Vagina (tissue), 2 donors: ENCODE measurements around the gene RASGRF2. TPM values are rescaled to one million over a fixed set of nuclear protein-coding genes. Genes with fewer than 3 reads are reported as not detected.

Experiments used
- DNase-seq, 2 donors: peaks; one replicate each; pipeline ENCODE4 v3.0.0-alpha.2; 2017; ENCODE audit errors: extremely low spot score in 2 of 2
- H3K27ac ChIP-seq: fragments of 200-600 bp; sonication (generic); one replicate; pipeline ENCODE4 v1.5.1; 2019
- H3K27me3 ChIP-seq: fragments of 200-600 bp; sonication (generic); one replicate; pipeline ENCODE4 v1.5.1; 2019
- H3K36me3 ChIP-seq, 2 donors: fragments of 200-600 bp; sonication (generic); one replicate each; pipeline ENCODE4 v1.5.1; 2017 to 2019
- H3K4me1 ChIP-seq: fragments of 200-600 bp; sonication (generic); one replicate; pipeline ENCODE4 v1.5.1; 2019
- H3K4me3 ChIP-seq, 2 donors: fragments of 200-600 bp; sonication (generic); 1 replicate in 1 of 2; 2 replicates in 1 of 2; pipeline ENCODE4 v1.5.1; 2016 to 2019
- H3K9me3 ChIP-seq: fragments of 200-600 bp; sonication (generic); one replicate; pipeline ENCODE4 v1.5.1; 2019
- POLR2A ChIP-seq, 2 donors: fragments of 450-650 bp; IDR thresholded peaks; one replicate each; pipeline ENCODE4 v1.6.1; 2017; ENCODE audit warnings: antibody characterized with exemption in 2 of 2, mild to moderate bottlenecking in 2 of 2, moderate library complexity in 2 of 2
- POLR2AphosphoS5 ChIP-seq, 2 donors: sonication (generic); formaldehyde crosslinking; IDR thresholded peaks; one replicate each; pipeline ENCODE4 v1.9.0; 2017; ENCODE audit warnings: antibody characterized with exemption in 2 of 2, mild to moderate bottlenecking in 2 of 2, low read depth in 1 of 2; ENCODE audit not compliant: insufficient read depth in 1 of 2
- intact Hi-C: fragments of 100-400 bp; cut with DNase I; formaldehyde crosslinking; loops from one replicate; pipeline ENCODE4 v1.15.1; 2023
- total RNA-seq: library from RNA; depleted of rRNA; stranded (reverse); fragments of >200 nt; gene quantifications from one replicate; pipeline ENCODE4 v1.2.3, GENCODE V29; 2016
- TF ChIP-seq, protein P1 (sequence below), 3 experiments: fragments of 450-650 bp in 2 of 3; fragments of 200-600 bp in 1 of 3; sonication (generic) in 1 of 3; IDR thresholded peaks; one replicate each; pipeline ENCODE4 v1.5.1; 2017 to 2019; ENCODE audit warnings: antibody characterized with exemption in 3 of 3, mild to moderate bottlenecking in 2 of 3, moderate library complexity in 2 of 3

RASGRF2 gene
- total RNA-seq, 1 donor from 2014 or later = 8.8 TPM

DNA sequence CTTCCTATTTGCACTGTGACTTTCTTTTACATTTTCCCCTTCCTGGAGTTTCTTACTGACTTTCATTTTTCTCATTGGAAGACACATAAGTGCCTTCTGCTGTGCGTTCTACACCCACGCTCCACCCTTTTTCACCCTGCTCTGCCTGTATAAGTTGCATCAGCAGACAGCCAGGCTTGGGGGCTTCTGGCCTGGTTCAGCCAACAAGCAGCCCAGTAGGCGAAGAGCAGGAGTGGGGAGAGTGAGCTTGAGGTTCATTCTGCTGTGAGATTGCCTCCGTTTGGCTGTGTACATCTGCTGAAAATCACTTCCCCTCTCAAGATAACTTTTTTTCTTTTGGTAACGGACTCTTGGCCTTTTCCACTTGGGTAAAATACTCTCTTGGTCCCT is 38.4 kb downstream of the RASGRF2 start:
- DNase-seq = no peak
- intact Hi-C loops = no loop called here
- H3K4me3 ChIP-seq = no peak overlapping the region
- TF ChIP-seq, protein P1, sequence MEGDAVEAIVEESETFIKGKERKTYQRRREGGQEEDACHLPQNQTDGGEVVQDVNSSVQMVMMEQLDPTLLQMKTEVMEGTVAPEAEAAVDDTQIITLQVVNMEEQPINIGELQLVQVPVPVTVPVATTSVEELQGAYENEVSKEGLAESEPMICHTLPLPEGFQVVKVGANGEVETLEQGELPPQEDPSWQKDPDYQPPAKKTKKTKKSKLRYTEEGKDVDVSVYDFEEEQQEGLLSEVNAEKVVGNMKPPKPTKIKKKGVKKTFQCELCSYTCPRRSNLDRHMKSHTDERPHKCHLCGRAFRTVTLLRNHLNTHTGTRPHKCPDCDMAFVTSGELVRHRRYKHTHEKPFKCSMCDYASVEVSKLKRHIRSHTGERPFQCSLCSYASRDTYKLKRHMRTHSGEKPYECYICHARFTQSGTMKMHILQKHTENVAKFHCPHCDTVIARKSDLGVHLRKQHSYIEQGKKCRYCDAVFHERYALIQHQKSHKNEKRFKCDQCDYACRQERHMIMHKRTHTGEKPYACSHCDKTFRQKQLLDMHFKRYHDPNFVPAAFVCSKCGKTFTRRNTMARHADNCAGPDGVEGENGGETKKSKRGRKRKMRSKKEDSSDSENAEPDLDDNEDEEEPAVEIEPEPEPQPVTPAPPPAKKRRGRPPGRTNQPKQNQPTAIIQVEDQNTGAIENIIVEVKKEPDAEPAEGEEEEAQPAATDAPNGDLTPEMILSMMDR (IDR thresholded peaks at IDR 0.05) = no peak
- TF ChIP-seq POLR2AphosphoS5 (IDR thresholded peaks at IDR 0.05; ENCODE audit: insufficient read depth in 1 of 2, low read depth in 1 of 2) = no peak
- no peak for TF ChIP-seq POLR2A (IDR thresholded peaks at IDR 0.05)
- no peaks in the 10 kb centered on the region for H3K9me3 ChIP-seq
- H3K27ac ChIP-seq = no peak overlapping the region
- H3K27me3 ChIP-seq = no peaks in the 10 kb centered on the region
- H3K36me3 ChIP-seq = no peaks in the 10 kb centered on the region
- no peaks in the 10 kb centered on the region for H3K4me1 ChIP-seq

DNA sequence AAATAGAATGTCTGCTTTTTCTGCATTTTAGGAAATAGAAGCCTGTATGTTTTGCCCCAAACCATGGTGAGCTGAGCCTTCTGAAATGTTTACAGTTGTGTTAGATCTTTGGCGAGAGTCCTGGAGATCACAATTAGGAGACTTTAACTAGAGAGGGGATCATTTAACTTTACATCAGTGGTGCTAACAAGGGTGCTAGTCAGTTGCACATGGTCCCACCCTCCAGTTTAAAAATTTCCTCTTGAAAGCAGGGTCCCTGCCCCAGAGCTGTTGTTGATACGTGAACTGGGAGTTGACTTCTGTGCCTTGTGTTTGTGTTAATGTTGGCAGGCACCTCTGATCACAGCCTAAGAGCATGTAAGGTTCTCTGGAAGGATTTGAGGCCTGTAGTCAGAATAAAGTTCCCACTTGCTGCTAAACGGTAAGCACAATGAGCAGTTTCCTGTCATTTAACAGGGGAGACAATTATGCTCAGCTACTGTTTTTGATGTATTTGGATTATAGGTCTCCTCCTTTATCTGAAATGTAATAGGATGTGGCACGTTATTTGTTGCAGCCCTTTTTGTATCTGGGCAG is 43.7 kb downstream of the RASGRF2 start:
- no peaks in the 10 kb centered on the region for H3K9me3 ChIP-seq
- H3K36me3 ChIP-seq = no peaks in the 10 kb centered on the region
- no peak for DNase-seq
- TF ChIP-seq POLR2A (IDR thresholded peaks at IDR 0.05) (no peak), POLR2AphosphoS5 (IDR thresholded peaks at IDR 0.05; ENCODE audit: insufficient read depth in 1 of 2, low read depth in 1 of 2) (no peak)
- TF ChIP-seq, protein P1 (IDR thresholded peaks at IDR 0.05) = no peak
- intact Hi-C loops = no loop called here
- no peak overlapping the region for H3K4me3 ChIP-seq
- H3K27ac ChIP-seq = no peak overlapping the region
- no peaks in the 10 kb centered on the region for H3K4me1 ChIP-seq
- H3K27me3 ChIP-seq = no peaks in the 10 kb centered on the region

DNA sequence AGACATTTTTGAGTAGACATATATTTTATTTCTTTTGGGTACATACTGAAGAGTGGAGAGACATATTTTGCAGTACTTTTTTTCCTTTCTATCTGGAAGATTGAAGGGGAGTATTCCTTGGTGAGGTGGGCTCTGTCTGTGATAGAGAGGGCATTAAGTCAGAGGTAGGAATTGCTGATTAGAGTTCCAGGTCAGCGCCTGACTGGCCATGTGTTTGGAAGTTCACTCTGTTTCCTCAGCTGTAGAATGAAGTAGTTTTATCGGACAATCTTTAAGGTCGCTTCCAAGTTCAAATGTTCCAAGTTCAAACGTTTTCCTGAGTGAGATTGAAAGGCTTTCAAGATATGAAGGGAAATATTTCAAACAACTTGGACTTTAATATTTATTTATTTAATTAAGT is 45.5 kb downstream of the RASGRF2 start:
- no peaks in the 10 kb centered on the region for H3K4me1 ChIP-seq
- intact Hi-C loops = no loop called here
- no peak for TF ChIP-seq POLR2A (IDR thresholded peaks at IDR 0.05)
- TF ChIP-seq, protein P1 (IDR thresholded peaks at IDR 0.05) = no peak
- no peak for TF ChIP-seq POLR2AphosphoS5 (IDR thresholded peaks at IDR 0.05; ENCODE audit: insufficient read depth in 1 of 2, low read depth in 1 of 2)

DNA sequence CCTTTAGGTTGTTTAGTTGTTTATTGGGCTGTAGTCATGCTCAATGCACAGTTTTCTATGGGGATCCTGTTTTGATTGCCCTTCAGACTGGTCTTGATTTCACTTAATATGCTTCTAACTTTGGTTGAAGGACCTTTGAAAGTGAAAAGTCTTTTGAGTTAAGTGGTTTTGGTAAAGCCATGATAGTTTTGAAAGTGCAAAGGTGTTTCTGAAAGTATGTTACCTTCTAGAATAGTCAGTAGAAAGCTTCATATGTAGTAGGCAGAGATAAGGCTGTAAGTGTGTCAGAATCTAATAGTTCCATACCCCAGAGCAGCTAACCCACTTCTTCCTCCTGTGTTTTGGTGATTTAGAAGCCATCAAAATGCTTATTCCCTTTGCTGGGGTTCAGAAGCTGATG is 46.1 kb downstream of the RASGRF2 start:
- TF ChIP-seq POLR2AphosphoS5 (IDR thresholded peaks at IDR 0.05; ENCODE audit: insufficient read depth in 1 of 2, low read depth in 1 of 2) = no peak
- H3K4me3 ChIP-seq = no peak overlapping the region
- no peak for DNase-seq
- no peaks in the 10 kb centered on the region for H3K4me1 ChIP-seq
- H3K27ac ChIP-seq = no peak overlapping the region
- no peaks in the 10 kb centered on the region for H3K27me3 ChIP-seq
- no peaks in the 10 kb centered on the region for H3K9me3 ChIP-seq
- intact Hi-C loops = no loop called here
- no peaks in the 10 kb centered on the region for H3K36me3 ChIP-seq

More for the DNA sequence above, 45.5 kb downstream of the RASGRF2 start:
- Histone ChIP-seq H3K9me3 (no peaks in the 10 kb centered on the region), H3K36me3 (no peaks in the 10 kb centered on the region), H3K27ac (no peak overlapping the region), H3K4me3 (no peak overlapping the region), H3K27me3 (no peaks in the 10 kb centered on the region)
- no peak for DNase-seq

DNA sequence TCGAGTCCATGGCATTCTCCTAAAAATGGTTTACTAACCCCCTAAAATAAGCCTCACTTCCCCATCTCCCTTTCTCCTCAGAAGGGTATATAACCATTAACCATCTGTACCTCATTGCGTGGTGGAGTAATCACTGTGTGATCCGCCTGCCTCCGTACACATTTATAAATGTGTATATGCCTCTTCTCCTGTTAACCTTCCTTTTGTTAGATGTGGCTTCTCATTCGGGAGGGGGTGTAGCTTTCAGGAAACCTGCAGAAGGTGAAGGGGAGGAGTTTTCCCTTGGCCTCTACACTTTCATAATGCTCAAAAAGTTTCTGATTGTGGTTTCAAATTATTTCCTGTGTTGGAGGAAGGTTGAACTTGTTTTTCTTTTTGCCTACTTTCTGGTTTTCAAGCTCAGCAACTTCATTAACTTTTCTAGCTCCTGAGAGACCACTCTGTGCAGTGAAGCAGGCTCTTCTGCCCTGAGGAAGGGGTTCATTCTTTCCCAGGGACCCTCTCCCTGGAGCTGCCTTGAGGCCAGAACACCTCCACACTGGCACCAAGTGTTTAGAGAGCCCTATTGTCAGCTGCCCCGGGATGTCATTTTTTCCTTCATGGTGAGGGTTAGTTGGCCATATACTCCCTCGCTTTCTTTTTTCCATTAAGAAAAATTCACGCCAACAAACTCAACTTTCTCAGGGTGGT is 46.9 kb downstream of the RASGRF2 start:
- no peak overlapping the region for H3K27ac ChIP-seq
- TF ChIP-seq POLR2AphosphoS5 (IDR thresholded peaks at IDR 0.05; ENCODE audit: insufficient read depth in 1 of 2, low read depth in 1 of 2) (no peak), POLR2A (IDR thresholded peaks at IDR 0.05) (no peak)
- TF ChIP-seq, protein P1 (IDR thresholded peaks at IDR 0.05) = no peak
- DNase-seq = no peak
- intact Hi-C loops = no loop called here
- no peak overlapping the region for H3K4me3 ChIP-seq
- H3K4me1 ChIP-seq = no peaks in the 10 kb centered on the region
- H3K36me3 ChIP-seq = no peaks in the 10 kb centered on the region
- H3K27me3 ChIP-seq = no peaks in the 10 kb centered on the region
- H3K9me3 ChIP-seq = no peaks in the 10 kb centered on the region
